Jurkat, Clone E6-1 (cell line): ENCODE results near the gene HLA-DRA. TPM values are rescaled to one million over a fixed set of nuclear protein-coding genes. Genes with fewer than 3 reads are reported as not detected.

Source experiments
- DNase-seq: peaks from one replicate; pipeline ENCODE4 v3.0.0-alpha.2; 2011; ENCODE audit warnings: low read depth, low spot score
- H3K4me3 ChIP-seq: 2 replicates; pipeline ENCODE4 v1.5.1; 2011; ENCODE audit warnings: mild to moderate bottlenecking, low read length, control low read depth, moderate library complexity
- polyA plus RNA-seq: library from polyadenylated mRNA; unstranded; fragments of >200 nt; gene quantifications from one replicate; pipeline ENCODE4 v1.2.1, GENCODE V29; 2012; ENCODE audit warnings: missing spikeins; ENCODE audit not compliant: insufficient read length, insufficient read depth

HLA-DRA gene
- polyA plus RNA-seq, result not detected

DNA sequence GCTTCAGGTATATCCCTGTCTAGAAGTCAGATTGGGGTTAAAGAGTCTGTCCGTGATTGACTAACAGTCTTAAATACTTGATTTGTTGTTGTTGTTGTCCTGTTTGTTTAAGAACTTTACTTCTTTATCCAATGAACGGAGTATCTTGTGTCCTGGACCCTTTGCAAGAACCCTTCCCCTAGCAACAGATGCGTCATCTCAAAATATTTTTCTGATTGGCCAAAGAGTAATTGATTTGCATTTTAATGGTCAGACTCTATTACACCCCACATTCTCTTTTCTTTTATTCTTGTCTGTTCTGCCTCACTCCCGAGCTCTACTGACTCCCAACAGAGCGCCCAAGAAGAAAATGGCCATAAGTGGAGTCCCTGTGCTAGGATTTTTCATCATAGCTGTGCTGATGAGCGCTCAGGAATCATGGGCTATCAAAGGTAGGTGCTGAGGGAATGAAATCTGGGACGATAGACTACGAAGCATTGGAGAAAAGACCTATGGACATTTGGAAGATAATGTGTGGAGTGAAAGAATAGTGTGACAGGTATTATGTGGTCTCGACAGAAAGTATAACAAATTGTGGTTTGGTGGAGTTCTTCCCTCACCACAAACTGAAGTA is at the start of gene HLA-DRA:
HLA-DRA (plus strand) TSS at position 286 of the 613 bp plus-strand sequence; CDS start at position 350, 64 bp downstream.
- no peak within 1 kb of the TSS for H3K4me3 ChIP-seq
- DNase-seq, result peak; percentile 70

GRCh38 chr6:32391505-32391904 is 48.2 kb upstream of the HLA-DRA start:
- no peak overlapping the region for H3K4me3 ChIP-seq
- no peak for DNase-seq

- H3K4me3 ChIP-seq, result no peak overlapping the region
- no peak for DNase-seq
These were observed 45.8 kb upstream of the HLA-DRA start for GRCh38 chr6:32393665-32394420.

- no peak for DNase-seq
- no peak overlapping the region for H3K4me3 ChIP-seq
These were observed 43.7 kb upstream of the HLA-DRA start for GRCh38 chr6:32396028-32396427.

GRCh38 chr6:32397252-32397920 is 42.3 kb upstream of the HLA-DRA start:
- H3K4me3 ChIP-seq, result no peak overlapping the region
- no peak for DNase-seq

- no peak overlapping the region for H3K4me3 ChIP-seq
These were observed 38.3 kb upstream of the HLA-DRA start for GRCh38 chr6:32401284-32401963.

GRCh38 chr6:32402812-32403211 is 36.9 kb upstream of the HLA-DRA start:
- DNase-seq, result no peak
- no peak overlapping the region for H3K4me3 ChIP-seq

More at GRCh38 chr6:32401284-32401963, 38.3 kb upstream of the HLA-DRA start:
- DNase-seq, result no peak

- no peak overlapping the region for H3K4me3 ChIP-seq
- DNase-seq, result no peak
These were observed 34.0 kb upstream of the HLA-DRA start for GRCh38 chr6:32405656-32406055.

GRCh38 chr6:32406197-32406596 is 33.5 kb upstream of the HLA-DRA start:
- no peak overlapping the region for H3K4me3 ChIP-seq
- DNase-seq, result no peak

DNA sequence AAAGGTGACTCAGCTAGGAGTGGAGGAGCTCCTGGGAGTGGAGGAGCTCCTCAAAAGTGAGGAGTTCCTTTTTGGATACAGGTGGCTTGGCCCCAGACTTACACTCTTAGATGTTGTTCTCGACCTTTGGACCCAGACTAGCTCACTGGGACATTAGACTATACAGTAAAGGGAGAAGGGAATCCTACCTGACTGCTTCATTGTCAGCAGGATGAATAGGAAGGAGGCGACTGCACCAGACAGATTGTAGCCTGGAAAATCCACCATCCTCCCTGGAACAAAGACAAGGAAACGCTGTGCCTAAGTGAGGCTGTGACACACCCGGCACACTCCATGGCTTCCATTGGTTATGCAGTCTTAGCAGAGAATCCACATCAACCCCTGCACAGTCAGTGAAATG is 32.8 kb upstream of the HLA-DRA start, which contains the start of gene BTNL2:
BTNL2 (minus strand) TSS at position 325 of the 400 bp plus-strand sequence; CDS start at position 267, 58 bp downstream.
- no peak within 1 kb of the TSS for H3K4me3 ChIP-seq
- no peak for DNase-seq

DNA sequence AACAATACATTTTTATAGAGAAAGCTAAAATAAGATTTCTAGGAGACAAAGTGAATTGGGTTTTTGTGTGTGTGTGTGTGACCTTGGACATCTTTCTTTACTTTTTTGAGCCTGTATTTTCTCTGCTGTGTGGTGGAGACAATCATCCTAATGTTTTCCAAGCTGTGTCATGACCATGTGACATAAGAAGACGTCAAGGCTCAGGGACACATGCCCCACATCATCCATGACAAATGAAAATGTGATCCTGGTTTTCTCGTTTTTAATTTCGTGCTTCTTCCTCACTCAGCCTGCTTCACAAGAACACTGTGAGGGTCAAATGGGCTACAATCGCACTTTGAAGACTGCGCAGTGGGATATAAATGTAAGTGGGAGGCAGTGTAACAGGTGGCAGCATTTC is 28.8 kb upstream of the HLA-DRA start:
- H3K4me3 ChIP-seq, result no peak overlapping the region
- DNase-seq, result no peak

- H3K4me3 ChIP-seq, result no peak overlapping the region
- DNase-seq, result no peak
These were observed 27.9 kb upstream of the HLA-DRA start for GRCh38 chr6:32411566-32412327.

DNA sequence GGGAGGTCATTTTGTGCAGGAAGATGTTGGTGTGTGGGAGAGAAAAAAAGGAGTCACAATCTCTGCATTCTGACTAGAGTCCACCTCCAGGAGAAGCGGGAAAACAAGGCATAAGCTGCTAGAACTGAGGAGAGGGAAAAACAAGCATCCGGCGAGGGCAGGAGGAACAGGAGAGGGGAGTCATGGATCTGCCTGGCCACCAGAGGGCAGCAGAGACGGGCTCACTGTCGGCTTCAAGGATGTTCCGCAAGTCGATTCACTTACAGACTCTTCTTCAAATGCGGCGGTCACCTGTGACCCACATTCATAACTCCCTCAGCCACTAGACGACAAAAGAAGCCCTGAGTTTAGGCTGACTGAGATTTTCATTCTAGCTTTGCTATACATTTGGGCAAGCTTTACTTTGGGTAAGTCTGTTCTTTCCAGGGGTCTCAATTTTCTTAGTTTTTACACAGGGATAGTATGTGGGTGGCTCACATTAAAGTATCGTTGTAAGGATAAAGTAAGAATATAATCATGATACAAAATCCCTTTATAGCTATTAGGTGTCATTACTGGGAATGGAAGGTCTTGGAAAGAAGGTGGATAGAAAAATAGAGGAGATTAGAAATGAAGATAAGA is 26.1 kb upstream of the HLA-DRA start:
- peak; percentile 67 for DNase-seq
- no peak overlapping the region for H3K4me3 ChIP-seq

DNA sequence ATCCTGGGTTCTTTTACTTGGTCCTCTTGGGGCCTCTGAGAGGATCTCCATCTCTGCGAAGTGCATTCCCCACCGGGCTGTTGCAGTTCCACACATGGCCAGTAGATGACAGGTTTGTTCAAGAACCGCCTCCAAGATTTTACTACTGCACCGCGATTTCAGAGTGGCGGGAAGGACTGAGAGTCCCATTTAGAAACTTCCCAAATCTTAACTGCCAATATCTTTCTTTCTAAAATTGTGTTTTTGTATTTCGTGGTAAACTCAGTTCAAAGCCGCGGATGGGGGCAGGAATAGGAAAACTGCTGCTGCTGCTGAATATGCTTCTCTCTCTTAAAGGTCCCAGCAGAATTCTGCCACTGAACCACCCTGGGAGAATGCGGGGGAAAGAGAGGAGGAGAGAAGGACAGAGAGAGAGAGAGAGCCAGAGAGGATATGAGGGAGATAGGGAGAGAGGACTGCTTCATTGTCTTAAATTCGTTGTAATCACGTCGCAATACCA is 24.1 kb upstream of the HLA-DRA start:
- no peak overlapping the region for H3K4me3 ChIP-seq
- DNase-seq, result peak; percentile 56

DNA sequence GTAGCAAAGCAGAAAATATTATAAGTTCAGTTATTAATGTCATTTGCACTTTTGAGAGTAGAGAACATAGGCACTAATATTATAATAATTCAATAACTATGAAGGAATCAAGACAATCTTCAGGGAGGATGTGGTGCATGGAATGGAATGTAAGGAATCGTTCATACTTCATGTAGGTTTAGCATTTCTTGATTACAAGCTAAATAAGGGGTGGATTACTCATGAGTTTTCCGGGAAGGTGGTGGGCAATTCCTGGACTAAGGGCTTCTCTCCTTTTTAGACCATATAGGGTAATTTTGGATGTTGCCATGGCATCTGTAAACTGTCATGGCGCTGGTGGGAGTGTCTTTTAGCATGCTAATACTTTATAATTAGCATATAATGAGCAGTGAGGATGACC is 23.7 kb upstream of the HLA-DRA start:
- no peak overlapping the region for H3K4me3 ChIP-seq
- DNase-seq, result no peak

DNA sequence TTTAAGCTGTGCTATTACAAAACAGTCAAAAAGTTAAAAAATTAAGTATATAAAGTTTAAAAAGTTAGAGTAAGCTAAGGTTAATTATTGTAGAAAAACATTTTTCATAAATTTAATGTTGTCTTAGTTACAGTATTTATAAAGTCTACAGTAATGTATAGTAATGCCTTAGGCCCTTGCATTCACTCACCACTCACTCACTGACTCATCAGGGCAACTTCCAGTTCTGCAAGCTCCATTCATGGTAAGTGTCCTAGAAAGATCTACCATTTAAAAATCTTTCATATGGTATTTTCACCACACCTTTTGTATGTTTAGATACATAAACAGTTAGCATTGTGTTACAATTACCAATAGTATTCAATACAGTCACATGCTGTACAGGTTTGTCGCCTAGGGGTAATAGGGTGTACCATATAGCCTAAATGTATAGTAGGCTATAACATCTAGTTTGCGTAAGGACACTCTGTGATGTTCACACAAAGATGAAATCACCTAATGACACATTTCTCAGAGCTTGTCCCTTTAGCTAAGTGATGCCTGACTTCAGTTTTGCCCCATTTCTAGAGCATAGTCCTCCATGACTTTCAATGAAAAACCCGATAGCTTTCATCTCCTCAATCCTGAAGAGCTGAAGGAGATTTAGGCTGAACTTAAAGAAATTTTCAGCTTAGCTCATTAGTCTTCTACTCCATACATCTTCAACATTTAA is 14.9 kb upstream of the HLA-DRA start:
- H3K4me3 ChIP-seq, result no peak overlapping the region
- DNase-seq, result no peak

- H3K4me3 ChIP-seq, result no peak overlapping the region
- DNase-seq, result no peak
These were observed 13.3 kb upstream of the HLA-DRA start for GRCh38 chr6:32426338-32426737.

DNA sequence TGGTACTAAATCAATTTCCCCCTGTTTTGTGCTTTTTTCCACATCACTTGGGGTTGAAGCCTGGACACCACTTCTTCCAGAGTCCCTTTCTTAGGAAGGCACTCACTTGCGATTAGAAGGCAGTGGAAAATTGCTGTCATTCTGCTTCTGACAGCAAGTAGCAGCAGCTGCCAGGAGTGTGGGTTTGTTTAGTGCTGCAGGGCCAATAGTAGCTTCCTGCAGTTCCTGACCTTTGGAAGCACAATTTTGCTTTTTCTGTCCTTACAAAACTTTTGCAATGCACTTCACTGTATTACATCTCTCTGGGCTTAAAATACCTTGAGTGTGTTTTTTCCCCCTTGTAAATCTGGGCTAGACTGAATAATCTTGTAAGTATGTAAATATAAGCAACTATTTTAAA is 12.5 kb upstream of the HLA-DRA start:
- no peak overlapping the region for H3K4me3 ChIP-seq
- no peak for DNase-seq
